ENCODE data around the gene GTF3C2. TPM values are rescaled to one million over a fixed set of nuclear protein-coding genes. Genes with fewer than 3 reads are reported as not detected.
"Not testable (repeated sequence)": the region's sequence is repeated elsewhere in the genome, so short reads cannot be mapped to it uniquely, and the experiment has no call there.

Gene GTF3C2
- total and polyA plus RNA-seq, 9 donors = 22.3 to 38.7 (median 31.1) TPM

GRCh38 chr2:27322301-27322765, 34.2 kb downstream of the GTF3C2 start:
- WGBS (ENCODE audit: insufficient coverage) = 0% methylated on average over 4 of the region's 10 CpGs
- Histone ChIP-seq H3K27me3 (ENCODE audit: control insufficient read depth, insufficient read depth, low read length) (no peaks in the 10 kb centered on the region), H3K9me3 (replicated peaks; ENCODE audit: control insufficient read depth, low read depth, low read length) (no peaks in the 10 kb centered on the region), H3K36me3 (ENCODE audit: control insufficient read depth, insufficient read depth, low read length) (peaks cover 17% of the 10 kb centered on the region), H3K4me1 (ENCODE audit: control insufficient read depth, insufficient read depth, low read length) (peaks cover 18% of the 10 kb centered on the region), H3K27ac (ENCODE audit: low read length) (peak overlapping the region; percentile 99), H3K4me3 (ENCODE audit: low read length) (peak overlapping the region; percentile 95)
- DNase-seq = no peak

GRCh38 chr2:27320958-27321543, 35.5 kb downstream of the GTF3C2 start:
- H3K4me3 ChIP-seq (ENCODE audit: low read length) = no peak overlapping the region
- WGBS (ENCODE audit: insufficient coverage) = 41% methylated on average over 7 of the region's 8 CpGs

GRCh38 chr2:27319839-27320238, 36.7 kb downstream of the GTF3C2 start:
- H3K9me3 ChIP-seq (replicated peaks; ENCODE audit: control insufficient read depth, low read depth, low read length); H3K27me3 ChIP-seq (ENCODE audit: control insufficient read depth, insufficient read depth, low read length); H3K4me3 ChIP-seq (ENCODE audit: low read length); H3K27ac ChIP-seq (ENCODE audit: low read length); DNase-seq: not testable (repeated sequence)
- peaks cover 13% of the 10 kb centered on the region for H3K36me3 ChIP-seq (ENCODE audit: control insufficient read depth, insufficient read depth, low read length)
- peaks cover 18% of the 10 kb centered on the region for H3K4me1 ChIP-seq (ENCODE audit: control insufficient read depth, insufficient read depth, low read length)
- 98% methylated on average over 6 of the region's 15 CpGs for WGBS (ENCODE audit: insufficient coverage)

More at GRCh38 chr2:27320958-27321543, 35.5 kb downstream of the GTF3C2 start:
- H3K36me3 ChIP-seq (ENCODE audit: control insufficient read depth, insufficient read depth, low read length) = peaks cover 12% of the 10 kb centered on the region
- no peaks in the 10 kb centered on the region for H3K9me3 ChIP-seq (replicated peaks; ENCODE audit: control insufficient read depth, low read depth, low read length)
- no peak overlapping the region for H3K27ac ChIP-seq (ENCODE audit: low read length)
- H3K27me3 ChIP-seq (ENCODE audit: control insufficient read depth, insufficient read depth, low read length) = no peaks in the 10 kb centered on the region
- peak; percentile 42 for DNase-seq
- peaks cover 18% of the 10 kb centered on the region for H3K4me1 ChIP-seq (ENCODE audit: control insufficient read depth, insufficient read depth, low read length)

- Histone ChIP-seq H3K27me3 (ENCODE audit: control insufficient read depth, insufficient read depth, low read length) (no peaks in the 10 kb centered on the region), H3K9me3 (replicated peaks; ENCODE audit: control insufficient read depth, low read depth, low read length) (no peaks in the 10 kb centered on the region), H3K36me3 (ENCODE audit: control insufficient read depth, insufficient read depth, low read length) (peaks cover 15% of the 10 kb centered on the region), H3K4me3 (ENCODE audit: low read length) (no peak overlapping the region), H3K4me1 (ENCODE audit: control insufficient read depth, insufficient read depth, low read length) (peaks cover 4% of the 10 kb centered on the region), H3K27ac (ENCODE audit: low read length) (no peak overlapping the region)
- no peak for DNase-seq
- 82% methylated on average over 7 of the region's 12 CpGs for WGBS (ENCODE audit: insufficient coverage)
Measured at GRCh38 chr2:27316655-27317412, 39.7 kb downstream of the GTF3C2 start.

- DNase-seq = no peak
- H3K4me1 ChIP-seq (ENCODE audit: control insufficient read depth, insufficient read depth, low read length) = no peaks in the 10 kb centered on the region
- no peak overlapping the region for H3K4me3 ChIP-seq (ENCODE audit: low read length)
- H3K36me3 ChIP-seq (ENCODE audit: control insufficient read depth, insufficient read depth, low read length) = peaks cover 23% of the 10 kb centered on the region
- no peak overlapping the region for H3K27ac ChIP-seq (ENCODE audit: low read length)
- WGBS (ENCODE audit: insufficient coverage) = 61% methylated on average over 7 of the region's 8 CpGs
- H3K9me3 ChIP-seq (replicated peaks; ENCODE audit: control insufficient read depth, low read depth, low read length) = no peaks in the 10 kb centered on the region
- H3K27me3 ChIP-seq (ENCODE audit: control insufficient read depth, insufficient read depth, low read length) = no peaks in the 10 kb centered on the region
Measured at GRCh38 chr2:27315122-27315521, 41.4 kb downstream of the GTF3C2 start.

GRCh38 chr2:27314709-27315108, 41.9 kb downstream of the GTF3C2 start:
- Histone ChIP-seq H3K4me3 (ENCODE audit: low read length) (no peak overlapping the region), H3K27me3 (ENCODE audit: control insufficient read depth, insufficient read depth, low read length) (no peaks in the 10 kb centered on the region), H3K9me3 (replicated peaks; ENCODE audit: control insufficient read depth, low read depth, low read length) (no peaks in the 10 kb centered on the region), H3K36me3 (ENCODE audit: control insufficient read depth, insufficient read depth, low read length) (peaks cover 26% of the 10 kb centered on the region), H3K4me1 (ENCODE audit: control insufficient read depth, insufficient read depth, low read length) (no peaks in the 10 kb centered on the region), H3K27ac (ENCODE audit: low read length) (no peak overlapping the region)
- no peak for DNase-seq
- WGBS (ENCODE audit: insufficient coverage) = 93% methylated on average over 3 of the region's 9 CpGs

- H3K36me3 ChIP-seq (ENCODE audit: control insufficient read depth, insufficient read depth, low read length) = peaks cover 29% of the 10 kb centered on the region
- no peak for DNase-seq
Measured at GRCh38 chr2:27313882-27314645, 42.5 kb downstream of the GTF3C2 start.

GRCh38 chr2:27312152-27312551, 44.4 kb downstream of the GTF3C2 start:
- no peak overlapping the region for H3K27ac ChIP-seq (ENCODE audit: low read length)
- no peaks in the 10 kb centered on the region for H3K4me1 ChIP-seq (ENCODE audit: control insufficient read depth, insufficient read depth, low read length)
- H3K27me3 ChIP-seq (ENCODE audit: control insufficient read depth, insufficient read depth, low read length) = peaks cover 16% of the 10 kb centered on the region
- DNase-seq = no peak
- peaks cover 31% of the 10 kb centered on the region for H3K36me3 ChIP-seq (ENCODE audit: control insufficient read depth, insufficient read depth, low read length)
- WGBS (ENCODE audit: insufficient coverage) = no CpG with 5 or more reads among the region's 3 CpGs
- H3K4me3 ChIP-seq (ENCODE audit: low read length) = no peak overlapping the region
- H3K9me3 ChIP-seq (replicated peaks; ENCODE audit: control insufficient read depth, low read depth, low read length) = no peaks in the 10 kb centered on the region

More at GRCh38 chr2:27313882-27314645, 42.5 kb downstream of the GTF3C2 start:
- WGBS (ENCODE audit: insufficient coverage) = 95% methylated on average over 4 of the region's 8 CpGs
- Histone ChIP-seq H3K27ac (ENCODE audit: low read length) (no peak overlapping the region), H3K4me3 (ENCODE audit: low read length) (no peak overlapping the region), H3K4me1 (ENCODE audit: control insufficient read depth, insufficient read depth, low read length) (no peaks in the 10 kb centered on the region), H3K27me3 (ENCODE audit: control insufficient read depth, insufficient read depth, low read length) (no peaks in the 10 kb centered on the region), H3K9me3 (replicated peaks; ENCODE audit: control insufficient read depth, low read depth, low read length) (no peaks in the 10 kb centered on the region)

GRCh38 chr2:27309651-27310050, 46.9 kb downstream of the GTF3C2 start:
- Histone ChIP-seq H3K4me1 (ENCODE audit: control insufficient read depth, insufficient read depth, low read length) (no peaks in the 10 kb centered on the region), H3K36me3 (ENCODE audit: control insufficient read depth, insufficient read depth, low read length) (peaks cover 25% of the 10 kb centered on the region), H3K27ac (ENCODE audit: low read length) (no peak overlapping the region), H3K27me3 (ENCODE audit: control insufficient read depth, insufficient read depth, low read length) (peaks cover 41% of the 10 kb centered on the region), H3K9me3 (replicated peaks; ENCODE audit: control insufficient read depth, low read depth, low read length) (no peaks in the 10 kb centered on the region), H3K4me3 (ENCODE audit: low read length) (no peak overlapping the region)
- 97% methylated on average over 6 of the region's 6 CpGs for WGBS (ENCODE audit: insufficient coverage)
- DNase-seq = no peak

- Histone ChIP-seq H3K27ac (ENCODE audit: low read length) (no peak within 1 kb of the TSS), H3K27me3 (ENCODE audit: control insufficient read depth, insufficient read depth, low read length) (peaks cover 43% of the 10 kb centered on the region), H3K4me1 (ENCODE audit: control insufficient read depth, insufficient read depth, low read length) (no peaks in the 10 kb centered on the region), H3K4me3 (ENCODE audit: low read length) (no peak within 1 kb of the TSS), H3K36me3 (ENCODE audit: control insufficient read depth, insufficient read depth, low read length) (peaks cover 25% of the 10 kb centered on the region), H3K9me3 (replicated peaks; ENCODE audit: control insufficient read depth, low read depth, low read length) (no peaks in the 10 kb centered on the region)
- DNase-seq = peak; percentile 69
- 14% methylated on average over 25 of the region's 25 CpGs for WGBS (ENCODE audit: insufficient coverage)
Measured at GRCh38 chr2:27308359-27308881, 48.1 kb downstream of the GTF3C2 start, which contains the start of gene UCN. Gene UCN, minus strand, starts transcription at chr2:27308445. Its CDS starts 550 bp downstream, at chr2:27307895.
